Fibroblast of skin of abdomen (primary cell): Measurements from ENCODE around the gene ACSL3.
"Not testable (repeated sequence)": the region's sequence is repeated elsewhere in the genome, so short reads cannot be mapped to it uniquely, and the experiment has no call there.

Experiments
- DNase-seq: peaks from one replicate; pipeline ENCODE4 v3.0.0-alpha.2; 2013

The ACSL3 gene

DNA sequence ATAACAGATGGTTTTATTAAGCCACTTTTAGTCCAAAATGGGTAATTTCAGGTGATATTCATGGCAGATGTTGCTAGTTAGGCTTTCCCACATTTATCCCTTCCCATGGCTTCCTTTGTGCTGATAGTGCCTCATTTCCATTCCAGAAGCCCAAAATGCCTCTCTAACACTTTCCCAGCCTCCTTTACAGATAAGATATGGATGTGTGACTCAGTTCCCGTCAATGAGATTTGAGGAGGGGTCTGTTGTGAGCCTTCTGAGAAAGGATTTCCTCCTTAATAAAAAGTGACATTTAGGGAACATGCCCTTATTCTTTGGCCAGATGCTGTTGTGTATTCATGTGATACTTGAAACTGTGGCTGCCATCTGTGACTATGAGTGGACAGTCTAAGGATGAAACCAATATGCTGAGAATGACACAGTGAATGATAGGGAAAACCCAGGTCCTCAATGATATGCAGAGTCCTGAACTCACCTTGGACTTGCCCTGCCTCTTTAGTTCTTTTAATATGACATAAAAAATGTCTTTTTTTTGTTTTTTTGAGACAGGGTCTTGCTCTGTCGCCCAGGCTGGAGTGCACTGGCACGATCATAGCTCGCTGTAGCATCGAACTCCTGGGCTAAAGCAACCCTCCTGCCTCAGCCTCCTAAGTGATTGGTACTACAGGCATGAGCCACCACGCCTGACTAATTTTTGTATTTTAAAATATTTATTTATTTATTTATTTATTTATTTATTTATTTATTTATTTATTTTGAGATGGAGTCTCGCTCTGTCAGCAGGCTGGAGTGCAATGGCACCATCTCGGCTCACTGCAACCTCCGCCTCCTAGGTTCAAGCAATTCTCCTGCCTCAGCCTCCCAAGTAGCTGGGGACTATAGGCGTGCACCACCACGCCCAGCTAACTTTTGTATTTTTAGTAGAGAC lies 5.8 kb upstream of the ACSL3 start:
- DNase-seq: no peak

DNA sequence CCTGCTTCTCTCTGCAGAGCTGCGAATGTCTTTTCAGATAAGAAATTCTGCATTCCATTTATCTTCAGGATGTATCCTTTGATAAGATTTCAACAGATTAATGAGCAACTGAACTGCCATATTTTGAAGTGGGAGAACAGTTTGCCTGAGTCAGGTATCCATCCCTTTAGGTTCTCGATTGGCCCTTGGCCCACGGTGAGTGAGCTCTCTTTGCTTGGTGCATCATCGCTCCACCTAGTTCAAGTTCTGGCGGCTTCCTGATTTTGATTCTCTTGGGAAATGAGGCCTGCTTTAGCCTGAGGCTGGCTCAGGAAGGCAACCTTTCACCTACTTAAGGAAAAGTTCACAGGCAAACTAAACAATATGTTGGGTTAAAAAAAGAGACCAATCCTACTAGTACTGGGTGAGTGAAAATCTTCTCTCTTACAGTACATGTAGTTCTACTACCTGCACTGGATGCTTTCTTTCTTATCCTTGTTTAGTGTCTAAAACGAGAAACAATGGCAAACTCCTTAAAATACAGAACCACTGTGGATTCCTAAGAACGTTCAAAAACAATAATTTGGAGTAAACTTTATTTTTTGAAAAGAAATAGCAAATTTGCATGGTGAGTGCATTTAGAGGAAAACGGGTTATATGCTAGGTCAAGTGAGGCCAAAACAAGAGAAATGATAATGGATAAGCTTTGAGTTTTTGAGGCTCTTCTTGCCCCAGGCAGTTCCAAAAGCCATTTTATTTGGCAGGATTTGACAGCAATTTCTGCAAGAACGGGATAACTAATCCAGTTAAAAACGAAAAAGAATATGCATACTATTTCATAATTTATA lies 837 bp upstream of the ACSL3 start:
- DNase-seq: no peak

DNA sequence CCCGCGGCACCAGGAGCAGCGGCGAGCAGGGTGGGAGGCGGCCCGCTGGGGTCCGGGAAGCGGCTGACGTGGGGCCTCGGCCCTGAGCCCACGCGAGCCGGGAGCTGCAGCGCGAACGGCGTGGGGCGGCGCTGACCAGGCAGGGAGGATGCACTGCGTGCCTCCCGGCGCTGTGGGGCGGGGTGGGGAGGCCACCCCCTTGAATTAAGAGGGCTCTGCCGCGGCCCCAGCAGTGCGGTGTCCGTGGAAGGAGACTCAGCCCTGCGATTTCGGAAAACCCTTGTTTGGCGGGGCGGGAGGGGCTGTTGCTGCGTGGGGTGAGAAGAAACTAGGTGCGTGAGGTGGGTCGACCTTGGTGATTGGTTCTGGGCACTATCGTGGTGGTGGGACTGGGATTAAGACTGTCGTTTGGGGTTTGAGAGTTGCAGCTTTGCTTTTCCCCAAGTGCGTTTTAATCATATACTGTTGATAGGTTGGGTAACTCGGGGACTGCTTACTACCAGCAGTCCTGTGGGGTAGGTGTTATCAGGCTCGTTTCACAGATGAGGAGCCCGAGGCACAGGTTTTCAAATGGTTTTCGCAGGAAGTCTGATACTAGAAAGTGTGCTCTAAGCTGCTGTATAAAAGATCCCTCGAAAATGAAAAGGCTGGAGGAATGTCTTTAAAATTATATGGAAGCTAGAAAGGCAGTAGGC lies 722 bp downstream of the ACSL3 start:
- no peak for DNase-seq

DNA sequence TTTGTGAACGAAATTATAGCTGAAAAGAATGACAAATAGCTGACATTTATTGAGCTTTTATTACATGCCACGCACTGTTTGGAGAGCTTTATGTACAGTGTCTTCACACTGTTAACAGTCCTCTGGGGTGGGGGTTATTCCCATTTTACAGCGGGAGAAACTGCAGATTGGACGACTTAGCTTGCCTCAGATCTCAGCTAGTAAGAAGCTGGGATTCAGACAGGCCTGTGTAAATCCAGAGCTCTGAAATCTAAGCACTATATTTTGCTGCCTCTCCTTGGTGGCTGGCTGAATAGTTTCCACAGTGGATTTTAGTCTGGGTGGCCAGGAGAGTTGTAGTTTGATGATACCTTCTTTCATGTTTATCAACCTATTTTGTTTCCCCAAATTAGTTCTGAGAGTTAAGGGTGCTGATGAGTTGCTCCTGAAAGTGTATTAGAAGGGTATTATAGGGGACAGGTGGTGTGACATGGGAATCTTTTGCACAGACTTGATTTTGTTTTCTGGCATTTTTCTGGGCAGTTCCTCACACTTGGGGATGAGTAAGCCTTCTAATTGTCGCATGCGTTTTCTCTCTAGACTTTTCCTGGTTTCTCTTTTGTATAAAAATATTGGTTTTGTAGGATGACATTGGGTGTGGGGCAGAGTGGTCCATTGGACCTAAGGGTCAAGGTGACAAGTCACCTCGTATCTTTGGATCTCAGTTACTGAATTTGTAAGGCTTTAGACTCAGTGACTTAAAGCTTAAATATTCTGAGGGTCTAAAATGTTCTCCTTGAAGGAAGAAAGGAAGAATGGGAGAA lies 1.5 kb downstream of the ACSL3 start:
- DNase-seq: peak; percentile 45

DNA sequence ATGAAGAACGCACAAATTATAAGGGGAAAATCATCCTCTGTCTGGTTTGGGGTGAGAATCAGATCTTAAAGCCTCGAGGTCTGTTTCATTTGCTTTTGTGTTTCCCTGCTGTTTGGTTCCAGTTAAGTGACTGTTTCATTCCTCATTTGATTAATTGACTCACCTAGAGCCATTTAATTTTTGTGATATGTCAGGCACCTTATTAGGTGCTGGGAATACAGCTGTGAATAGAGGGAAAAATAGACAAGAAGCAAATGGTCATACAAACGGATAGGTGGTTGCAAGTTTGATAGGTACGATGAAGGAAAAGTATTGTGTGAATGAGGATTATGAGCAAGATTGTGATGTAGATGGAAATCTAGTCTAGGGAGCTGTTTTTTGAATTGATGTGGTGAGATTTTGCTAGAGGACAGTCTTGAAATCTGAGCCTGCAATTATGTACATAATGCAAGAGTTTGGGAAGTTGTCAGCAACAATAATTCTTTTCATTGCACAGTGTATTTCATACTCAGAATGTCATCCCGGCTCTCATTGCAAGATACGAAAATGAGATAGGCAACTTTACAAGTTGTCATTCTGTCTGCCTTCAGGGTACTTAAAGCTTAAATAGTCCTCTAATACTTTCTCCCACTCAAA lies 2.2 kb downstream of the ACSL3 start:
- DNase-seq: no peak

DNA sequence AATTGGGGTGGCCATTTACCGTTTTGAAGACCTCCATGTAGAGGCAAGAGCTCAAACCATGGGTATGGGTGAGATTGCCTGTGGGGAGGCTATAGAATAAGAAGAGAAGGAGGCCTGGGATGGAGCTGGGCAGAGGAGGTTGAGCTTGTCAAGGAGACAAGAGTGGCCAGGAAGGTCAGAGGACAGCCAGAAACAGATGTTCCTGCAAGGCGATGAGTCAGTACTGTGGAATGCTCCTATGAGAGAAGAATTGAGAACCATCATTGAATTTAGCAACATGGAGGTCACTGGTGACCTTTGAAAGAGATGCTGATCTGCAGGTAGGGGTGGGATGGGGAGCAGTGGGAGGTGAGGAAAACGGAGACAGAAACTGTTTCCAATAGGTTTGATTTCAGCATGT lies 3.5 kb downstream of the ACSL3 start:
- peak; percentile 62 for DNase-seq

DNA sequence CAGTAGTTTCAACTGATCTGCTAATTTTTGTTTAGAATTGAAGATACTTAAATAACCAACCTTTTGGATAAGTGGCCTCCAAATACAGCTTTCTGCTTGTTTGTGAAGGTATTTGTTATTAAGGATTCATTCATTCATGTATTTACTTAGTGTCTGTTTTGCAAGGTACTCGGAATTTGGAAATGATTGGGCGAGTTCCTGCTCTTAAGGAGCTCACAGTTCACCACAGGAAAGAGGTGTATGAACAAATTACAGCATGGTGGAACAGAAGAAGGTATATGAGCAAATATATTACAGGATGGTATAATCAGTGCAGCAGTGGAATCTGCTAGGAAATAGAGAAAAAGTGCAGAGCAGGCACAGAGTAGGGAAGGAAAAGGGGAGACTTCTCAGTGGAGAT lies 4.5 kb downstream of the ACSL3 start:
- DNase-seq: no peak

DNA sequence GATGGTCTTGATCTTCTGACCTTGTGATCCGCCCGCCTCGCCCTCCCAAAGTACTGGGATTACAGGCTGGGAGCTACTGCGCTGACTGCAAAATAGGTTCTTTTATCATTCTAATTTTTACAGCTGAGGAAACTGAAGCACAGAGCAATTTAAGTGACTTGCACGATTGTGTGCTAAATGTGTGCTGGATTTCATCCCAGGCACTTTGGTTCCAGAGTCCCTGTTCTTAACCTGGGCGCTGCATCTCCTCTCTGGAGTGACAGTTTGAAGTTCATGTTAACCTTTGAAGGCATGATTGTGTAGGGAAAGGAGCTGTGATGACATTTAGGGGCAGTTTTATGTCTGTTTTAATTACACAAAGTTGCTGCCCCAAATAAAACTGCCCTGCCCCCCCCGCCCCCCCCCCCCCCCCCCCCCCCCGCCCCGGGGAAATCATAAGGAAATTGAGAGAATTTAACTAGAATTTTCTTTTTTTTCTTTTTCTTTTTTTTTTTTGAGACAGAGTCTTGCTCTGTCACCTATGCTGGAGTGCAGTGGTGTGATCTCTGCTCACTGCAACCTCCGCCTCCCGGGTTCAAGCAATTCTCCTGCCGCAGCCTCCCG lies 5.6 kb downstream of the ACSL3 start:
- DNase-seq: no peak

DNA sequence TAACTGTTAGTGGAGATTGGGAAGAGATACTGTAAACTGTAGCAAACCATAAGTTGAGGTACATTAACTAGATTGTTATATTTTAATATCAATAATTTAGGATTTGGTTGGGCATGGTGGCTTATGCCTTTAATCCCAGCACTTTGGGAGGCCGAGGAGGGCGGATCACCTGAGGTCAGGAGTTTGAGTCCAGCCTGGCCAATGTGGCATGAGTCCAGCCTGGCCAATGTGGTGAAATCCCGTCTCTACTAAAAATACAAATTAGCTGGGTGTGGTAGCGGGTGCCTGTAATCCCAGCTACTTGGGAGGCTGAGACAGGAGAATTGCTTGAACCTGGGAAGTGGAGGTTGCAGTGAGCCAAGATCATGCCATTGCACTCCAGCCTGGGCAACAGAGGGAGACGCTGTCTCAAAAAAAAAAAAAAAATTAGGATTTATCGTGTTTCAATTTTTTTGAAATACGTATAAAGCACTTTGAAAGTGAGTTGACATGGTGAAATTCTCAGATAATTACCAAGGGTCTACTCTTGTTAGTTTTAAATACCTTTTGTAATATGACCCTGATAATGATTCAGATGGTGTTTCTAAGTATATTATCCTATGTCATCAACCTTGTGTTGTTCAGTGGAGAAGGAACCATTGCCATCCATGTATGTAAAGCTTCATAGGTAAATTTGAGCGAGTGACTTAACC lies 7.9 kb downstream of the ACSL3 start:
- not testable (repeated sequence) for DNase-seq

DNA sequence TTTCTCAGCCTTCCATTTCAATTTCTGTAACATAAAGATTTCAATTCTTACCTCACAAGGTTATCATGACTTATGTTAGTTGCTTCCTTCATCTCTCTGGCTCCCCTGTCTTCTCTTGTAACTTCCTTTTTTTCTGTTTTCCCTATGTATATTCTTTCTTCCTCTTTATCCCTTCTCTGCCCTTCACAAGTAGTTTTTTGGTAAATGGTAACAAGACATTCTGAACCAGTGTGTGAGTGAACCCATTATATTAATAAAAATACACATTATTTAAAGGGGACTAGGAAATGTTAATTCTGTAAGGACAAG lies 8.4 kb downstream of the ACSL3 start:
- no peak for DNase-seq

DNA sequence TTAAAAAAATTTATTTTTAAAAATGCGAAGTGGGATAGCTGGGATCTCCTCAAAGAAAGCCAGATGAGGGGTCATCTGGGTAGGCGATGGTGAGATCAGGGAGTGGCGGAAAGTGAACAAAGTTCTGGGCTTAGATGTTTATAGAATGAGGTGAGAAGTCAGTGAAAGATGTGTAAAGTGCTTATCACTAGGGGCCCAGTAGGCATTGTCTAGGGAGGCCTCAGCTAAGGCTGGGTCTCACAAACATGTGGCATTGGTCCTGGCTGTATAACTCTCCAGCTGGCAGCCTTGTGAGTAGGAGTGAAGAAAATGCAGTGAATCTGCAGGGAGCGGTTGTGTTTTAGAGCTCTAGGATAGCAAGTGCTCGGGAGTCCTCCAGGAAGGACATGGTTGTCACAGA lies 10.5 kb downstream of the ACSL3 start:
- DNase-seq: no peak

DNA sequence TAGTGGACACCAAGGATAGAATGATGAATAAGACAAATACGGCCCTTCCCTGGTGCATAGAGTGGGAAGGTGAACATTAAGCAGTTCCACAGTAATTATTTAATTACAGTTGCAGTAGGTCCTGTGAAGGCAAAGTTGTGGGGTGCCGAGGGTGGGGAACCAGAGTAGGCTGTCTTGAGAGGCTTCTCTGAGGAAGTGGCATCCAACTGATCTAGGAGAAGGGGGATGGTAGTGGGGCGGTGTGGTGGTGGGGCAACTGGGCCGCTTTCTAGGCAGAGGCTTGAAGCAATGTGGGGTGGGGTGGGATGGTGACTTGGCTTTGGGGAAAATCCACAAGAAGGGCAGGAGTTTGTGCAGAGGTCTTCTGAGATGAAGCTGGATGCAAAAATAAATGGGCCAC lies 11.7 kb downstream of the ACSL3 start:
- DNase-seq: no peak

DNA sequence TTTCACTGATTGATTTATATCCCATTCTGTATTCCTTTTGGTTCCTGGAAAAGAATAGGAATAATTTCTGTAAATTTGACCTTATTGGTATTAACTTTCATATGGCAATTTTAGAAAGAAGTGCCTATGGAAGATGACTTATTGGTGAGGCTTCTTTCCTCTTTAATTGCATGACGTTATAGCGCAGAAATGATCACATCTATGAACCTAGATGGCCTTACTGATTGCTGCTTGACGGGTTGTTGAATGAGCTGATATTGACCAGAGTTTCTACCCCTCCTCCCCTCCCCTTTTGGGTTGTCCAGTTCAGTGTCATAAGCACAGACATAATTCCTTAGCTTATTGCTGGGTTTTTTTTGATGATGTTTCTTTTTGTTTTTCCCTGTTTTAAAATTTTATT lies 14.6 kb downstream of the ACSL3 start:
- no peak for DNase-seq

DNA sequence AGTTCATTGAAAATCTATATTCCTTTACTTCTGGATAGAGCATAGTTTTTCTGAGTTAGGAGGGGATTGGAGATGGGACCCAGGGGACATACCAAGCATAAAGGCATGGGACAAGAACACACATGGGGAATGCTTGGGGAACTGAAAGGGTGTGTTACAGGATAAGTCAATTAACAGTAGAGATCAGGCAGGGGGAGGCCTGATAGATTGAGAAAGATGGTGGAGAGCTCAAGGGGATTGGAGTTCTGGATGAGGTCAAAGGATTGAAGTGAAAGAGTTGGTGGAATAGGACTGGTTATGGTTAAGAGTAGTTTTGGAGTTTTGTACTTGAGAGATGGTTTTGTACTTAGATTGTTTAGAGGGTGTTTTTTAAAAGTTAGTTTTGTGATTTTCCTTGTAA lies 16.1 kb downstream of the ACSL3 start:
- DNase-seq: no peak

DNA sequence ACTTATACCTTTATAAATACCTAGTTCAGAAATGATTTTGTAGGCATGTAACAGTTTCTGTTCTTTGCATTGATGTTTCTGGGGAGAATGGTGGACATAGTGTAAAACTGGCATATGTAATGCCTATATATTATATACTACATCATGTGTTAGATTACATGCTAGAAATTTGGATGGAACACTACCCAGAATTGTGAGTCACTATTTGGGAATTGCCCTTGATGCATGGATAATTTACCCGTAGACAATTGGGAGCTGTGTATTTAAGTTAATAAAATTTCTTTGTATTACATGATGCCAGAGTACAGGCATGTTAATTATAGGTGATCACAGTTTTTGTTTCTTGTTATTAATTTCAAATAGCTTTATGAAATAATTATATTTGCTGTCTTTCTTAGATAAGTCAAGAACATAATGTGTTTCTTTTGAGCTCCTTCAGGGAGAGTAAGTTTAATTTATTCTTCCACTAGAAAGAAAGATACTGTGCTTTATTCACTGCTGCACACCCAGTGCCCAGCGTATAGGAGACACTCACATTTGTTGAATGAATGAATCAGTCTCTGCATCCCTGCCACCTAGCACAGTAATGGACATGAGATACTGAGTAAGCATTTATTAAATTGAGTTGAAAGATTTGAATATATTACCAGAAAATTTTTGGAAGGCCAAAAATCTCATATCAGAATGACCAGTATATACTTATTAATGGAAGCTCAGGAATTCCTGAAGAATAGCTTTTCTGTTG lies 16.9 kb downstream of the ACSL3 start:
- peak; percentile 66 for DNase-seq

DNA sequence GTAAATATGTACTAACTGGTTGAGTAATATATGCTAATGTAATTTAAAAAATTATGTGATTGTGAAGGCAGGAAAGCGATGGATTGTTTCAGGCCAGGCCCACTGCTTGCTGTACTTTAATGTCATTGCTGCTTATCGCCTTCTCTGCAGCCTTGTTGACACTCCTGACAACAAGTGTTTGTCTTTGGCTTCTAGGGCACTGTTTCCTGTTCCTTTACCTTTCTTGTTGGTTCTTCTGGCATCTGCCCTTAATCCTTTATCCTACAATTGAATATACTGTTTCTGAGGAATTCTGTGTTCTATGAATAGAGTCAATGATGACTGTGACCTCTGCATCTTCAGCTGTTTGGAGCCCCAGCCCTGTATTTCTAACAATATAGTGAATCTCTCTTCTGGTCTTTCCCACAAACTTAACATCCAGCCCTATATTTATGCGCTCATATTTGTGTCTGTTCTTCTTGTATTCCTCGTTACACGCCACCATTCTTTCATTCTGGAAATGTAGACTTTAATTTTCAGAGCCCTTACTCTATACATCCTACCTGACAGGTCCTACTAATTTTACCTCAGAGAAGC lies 17.6 kb downstream of the ACSL3 start:
- no peak for DNase-seq

DNA sequence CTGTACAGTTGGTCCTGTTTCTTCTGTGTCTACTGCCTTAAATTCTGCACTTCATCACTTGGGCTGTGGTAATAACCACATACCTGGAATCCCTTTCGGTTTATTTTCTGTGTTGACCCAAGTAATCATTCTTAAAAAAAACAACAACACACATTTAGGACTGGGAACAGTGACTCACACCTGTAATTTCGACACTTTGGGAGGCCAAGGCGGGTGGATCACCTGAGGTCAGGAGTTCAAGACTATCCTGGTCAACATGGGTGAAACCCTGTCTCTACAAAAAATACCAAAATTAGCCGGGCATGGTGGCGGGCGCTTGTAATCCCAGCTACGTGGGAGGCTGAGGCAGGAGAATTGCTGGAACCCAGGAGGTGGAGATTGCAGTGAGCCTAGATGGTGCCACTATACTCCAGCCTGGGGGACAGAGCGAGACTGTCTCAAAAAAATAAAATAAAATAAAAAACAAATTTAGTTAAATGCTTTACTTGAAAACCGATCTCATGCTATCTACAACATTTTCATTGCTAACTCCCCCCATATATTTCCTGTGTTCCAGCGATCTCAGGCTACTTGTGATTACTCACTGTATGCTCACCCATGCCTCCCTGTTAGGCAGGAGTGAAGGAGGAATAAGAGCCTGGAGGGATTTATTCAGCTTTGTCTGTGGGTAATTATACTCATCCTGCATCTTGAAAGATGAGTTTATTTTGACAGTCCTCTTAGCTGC lies 18.2 kb downstream of the ACSL3 start:
- peak; percentile 71 for DNase-seq

DNA sequence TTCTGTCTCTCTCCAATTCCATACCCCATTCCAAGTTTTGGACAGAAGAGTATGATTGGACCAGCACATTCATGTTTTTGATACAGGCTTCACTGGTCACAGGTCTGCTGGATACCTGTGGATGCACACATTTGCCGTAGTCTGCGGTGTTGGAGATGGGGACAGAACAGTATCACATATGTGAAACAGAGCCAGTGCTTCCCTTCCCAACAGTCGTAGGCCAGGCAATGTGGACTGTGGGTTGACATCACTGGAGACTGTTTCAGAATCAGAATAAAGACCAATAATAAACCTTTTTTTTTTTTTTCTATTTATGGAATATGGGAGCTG lies 18.7 kb downstream of the ACSL3 start:
- DNase-seq: no peak

DNA sequence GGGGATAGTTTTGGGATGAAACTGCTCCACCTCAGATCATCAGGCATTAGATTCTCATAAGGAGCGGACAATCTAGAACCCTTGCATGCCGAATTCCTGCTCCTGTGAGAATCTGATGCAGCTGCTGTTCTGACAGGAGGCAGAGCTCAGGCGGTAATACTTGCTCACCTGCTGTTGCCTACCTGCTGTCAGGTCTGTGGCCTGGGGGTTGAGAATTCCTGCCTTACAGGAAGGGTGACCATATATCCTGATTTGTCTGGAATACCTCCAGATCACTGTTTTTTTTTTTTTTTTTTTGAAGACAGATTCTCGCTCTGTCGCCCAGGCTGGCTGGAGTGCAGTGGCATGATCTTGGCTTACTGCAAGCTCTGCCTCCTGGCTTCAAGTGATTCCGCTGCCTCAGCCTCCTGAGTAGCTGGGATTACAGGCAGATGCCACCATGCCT lies 21.7 kb downstream of the ACSL3 start:
- no peak for DNase-seq
